Activated T-helper 2 cell treated with anti-CD3 and anti-CD28 coated beads, Interferon-gamma antibody, Interleukin-2, Interleukin-4, amounts not matched to agents 10 μg/mL and 5 μg/mL and 100 μg/mL, durations not matched to agents 14 hours and 24 hours and 36 hours (primary cell): ENCODE results near the gene MICA. TPM values are rescaled to one million over a fixed set of nuclear protein-coding genes. Genes with fewer than 3 reads are reported as not detected.
A peak's percentile ranks its signal among the peaks of the same experiment; 100 is the strongest.
"Not testable (repeated sequence)": the region's sequence is repeated elsewhere in the genome, so short reads cannot be mapped to it uniquely, and the experiment has no call there.

ENCODE experiments used
- DNase-seq: peaks from one replicate; pipeline ENCODE4 v3.0.0; 2021; ENCODE audit warnings: low spot score
- H3K27ac Mint-ChIP-seq: one replicate; pipeline ENCODE4 v1.8.0; 2021; ENCODE audit warnings: mixed read lengths
- H3K27me3 Mint-ChIP-seq: one replicate; pipeline ENCODE4 v1.8.0; 2021; ENCODE audit warnings: low read depth, mixed read lengths
- H3K36me3 Mint-ChIP-seq: one replicate; pipeline ENCODE4 v1.8.0; 2021; ENCODE audit warnings: low read depth, mixed read lengths
- H3K4me1 Mint-ChIP-seq: one replicate; pipeline ENCODE4 v1.8.0; 2021; ENCODE audit warnings: low read depth, mixed read lengths
- H3K4me3 Mint-ChIP-seq: one replicate; pipeline ENCODE4 v1.8.0; 2021; ENCODE audit warnings: low read depth, mild to moderate bottlenecking, moderate library complexity, mixed read lengths
- H3K9me3 Mint-ChIP-seq: one replicate; pipeline ENCODE4 v1.8.0; 2021; ENCODE audit warnings: mixed read lengths
- intact Hi-C: fragments of 100-400 bp; cut with micrococcal nuclease; formaldehyde crosslinking; loops from one replicate; pipeline ENCODE4 v1.15.1; 2023
- total RNA-seq: library from RNA; stranded (reverse); gene quantifications from 2 replicates; pipeline ENCODE4 v1.2.3, GENCODE V29; 2022

The MICA gene
- total RNA-seq, 1 donor from 2014 or later: 6.0 TPM

DNA sequence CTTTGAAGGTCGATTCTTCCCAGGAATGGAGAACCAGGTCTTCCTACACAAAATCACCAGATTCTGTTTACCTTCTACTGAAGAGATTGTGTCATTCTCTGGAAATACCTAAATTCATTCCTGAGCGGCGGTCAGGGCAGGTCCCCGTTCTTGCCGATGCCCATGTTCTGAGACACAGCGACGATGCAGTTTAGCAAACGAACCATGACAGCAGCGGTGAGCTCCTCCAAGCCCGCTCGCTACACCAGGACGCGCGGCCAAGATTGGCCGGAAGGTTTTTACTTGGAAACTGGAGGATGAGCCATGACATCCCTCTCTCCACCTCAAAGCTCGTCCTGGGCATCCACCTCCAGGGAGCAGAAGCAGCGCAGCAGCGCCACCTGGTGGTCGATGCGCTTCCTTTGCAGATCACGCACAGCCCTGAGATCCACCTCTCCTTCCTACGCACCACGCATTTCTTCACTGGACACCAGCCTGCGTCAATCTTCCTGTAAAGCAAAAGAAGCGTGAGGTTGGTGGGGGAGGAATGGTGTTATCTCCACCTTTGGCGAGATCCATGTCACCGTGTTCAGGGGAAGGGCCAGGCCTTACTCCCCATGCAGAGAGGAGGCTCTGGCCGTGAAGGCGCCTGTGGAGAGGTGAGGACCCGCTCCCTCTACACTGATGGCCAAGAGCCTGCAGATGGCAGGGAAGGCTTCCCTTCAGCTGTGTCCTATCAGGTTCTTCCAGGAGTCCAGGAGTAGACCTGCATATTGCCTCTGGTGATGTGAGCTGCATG lies 36.5 kb upstream of the MICA start:
- peak; percentile 80 for DNase-seq
- peaks cover 13% of the 10 kb centered on the region for H3K4me1 Mint-ChIP-seq
- peaks cover under 1% of the 10 kb centered on the region for H3K9me3 Mint-ChIP-seq
- peaks cover 2% of the 10 kb centered on the region for H3K36me3 Mint-ChIP-seq
- peak overlapping the region; percentile 49 for H3K4me3 Mint-ChIP-seq
- peaks cover 70% of the 10 kb centered on the region for H3K27me3 Mint-ChIP-seq
- intact Hi-C loops: loop anchor here (1.0 kb wide), 2 partner anchors 170 to 230 kb away; no protein-coding TSS in a partner anchor
- H3K27ac Mint-ChIP-seq: no peak overlapping the region

DNA sequence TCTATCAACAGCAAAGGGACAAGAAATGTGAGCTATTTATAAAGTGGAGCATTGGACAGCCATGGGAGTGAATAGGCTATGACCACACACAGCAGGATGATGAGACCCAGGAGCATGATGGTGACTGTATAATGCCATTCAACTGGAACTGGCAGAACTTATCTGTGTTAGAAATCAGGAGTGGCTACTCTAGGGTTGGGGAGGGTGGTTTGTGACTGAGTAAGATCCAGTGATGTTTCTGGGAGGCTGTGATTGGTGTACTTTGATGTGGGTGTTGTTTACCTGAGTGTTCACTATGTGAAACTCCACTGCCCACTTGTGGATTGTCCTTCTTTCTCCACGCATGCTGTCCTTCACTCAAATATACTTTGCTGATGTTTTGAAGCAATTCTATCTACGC lies 34.9 kb upstream of the MICA start:
- no peak for DNase-seq
- intact Hi-C loops: no loop called here
- no peak overlapping the region for H3K4me3 Mint-ChIP-seq
- H3K27ac Mint-ChIP-seq: no peak overlapping the region
- H3K27me3 Mint-ChIP-seq: peaks cover 63% of the 10 kb centered on the region
- no peaks in the 10 kb centered on the region for H3K36me3 Mint-ChIP-seq
- peaks cover 16% of the 10 kb centered on the region for H3K4me1 Mint-ChIP-seq
- H3K9me3 Mint-ChIP-seq: peaks cover 4% of the 10 kb centered on the region

DNA sequence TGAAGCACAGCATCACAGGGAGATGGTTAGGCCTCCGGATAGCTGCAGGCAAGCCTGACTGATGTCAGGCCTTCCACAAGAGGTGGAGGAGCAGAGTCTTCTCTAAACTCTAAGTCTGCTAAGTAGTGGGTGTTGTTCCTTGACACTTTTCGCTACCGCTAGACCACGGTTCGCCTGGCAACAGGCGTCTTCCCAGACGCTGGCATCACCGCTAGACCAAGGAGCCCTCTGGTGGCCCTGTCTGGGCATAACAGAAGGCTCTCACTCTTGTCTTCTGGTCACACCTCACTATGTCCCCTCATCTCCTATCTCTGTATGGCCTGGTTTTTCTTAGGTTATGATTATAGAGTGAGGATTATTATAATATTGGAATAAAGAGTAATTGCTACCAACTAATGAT lies 29.3 kb upstream of the MICA start:
- H3K4me1 Mint-ChIP-seq, DNase-seq, intact Hi-C loops, H3K27ac Mint-ChIP-seq, H3K4me3 Mint-ChIP-seq, H3K9me3 Mint-ChIP-seq, H3K36me3 Mint-ChIP-seq: not testable (repeated sequence)
- peaks cover 24% of the 10 kb centered on the region for H3K27me3 Mint-ChIP-seq

DNA sequence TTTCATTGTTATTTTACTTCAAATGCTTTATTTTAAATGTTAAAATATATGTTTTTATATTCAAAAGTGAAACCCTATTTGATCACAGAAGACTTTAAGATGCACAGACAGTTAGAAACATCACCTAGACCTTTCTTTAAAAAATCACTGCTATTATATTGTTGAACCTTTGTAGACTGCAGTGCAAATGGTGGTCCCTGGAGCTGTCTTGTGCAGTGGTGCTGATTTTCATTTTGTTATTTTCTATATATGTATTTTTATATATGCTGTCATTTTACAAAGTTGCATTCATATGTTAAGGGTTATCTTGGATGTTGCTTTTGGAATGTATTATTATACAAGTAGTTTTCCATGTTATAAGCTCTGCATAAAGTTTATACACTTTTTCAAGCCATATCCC lies 27.7 kb upstream of the MICA start:
- DNase-seq: no peak
- Mint-ChIP-seq H3K27me3 (peaks cover 20% of the 10 kb centered on the region), H3K36me3 (no peaks in the 10 kb centered on the region), H3K27ac (no peak overlapping the region), H3K9me3 (peaks cover 4% of the 10 kb centered on the region), H3K4me3 (no peak overlapping the region), H3K4me1 (peaks cover 3% of the 10 kb centered on the region)
- intact Hi-C loops: no loop called here

DNA sequence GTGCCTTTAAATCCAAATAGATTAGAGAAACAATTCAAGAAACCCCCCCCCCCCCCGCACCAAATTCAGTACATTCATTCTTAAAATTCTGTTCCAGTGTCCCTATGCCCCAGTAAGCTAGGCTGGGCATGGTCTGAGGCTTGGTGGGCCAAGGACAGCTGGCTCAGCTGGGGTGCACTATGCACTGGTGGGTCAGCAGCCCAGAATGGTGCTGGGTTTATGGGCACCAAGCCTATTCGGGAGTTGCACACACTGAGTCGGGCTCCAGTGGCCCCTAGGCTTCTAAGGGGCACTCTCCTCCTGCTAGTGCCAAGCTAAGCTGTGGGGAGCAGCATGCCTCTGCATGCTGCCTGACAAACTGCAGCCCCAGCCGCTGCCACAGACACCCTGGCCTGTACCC lies 26.4 kb upstream of the MICA start:
- no peak for DNase-seq
- Mint-ChIP-seq H3K27ac (no peak overlapping the region), H3K9me3 (peaks cover 2% of the 10 kb centered on the region), H3K36me3 (no peaks in the 10 kb centered on the region), H3K4me3 (no peak overlapping the region), H3K27me3 (peaks cover 24% of the 10 kb centered on the region), H3K4me1 (peaks cover 2% of the 10 kb centered on the region)
- intact Hi-C loops: no loop called here

- Mint-ChIP-seq H3K9me3 (no peaks in the 10 kb centered on the region), H3K4me3 (no peak overlapping the region), H3K27me3 (peaks cover 22% of the 10 kb centered on the region), H3K36me3 (no peaks in the 10 kb centered on the region), H3K27ac (no peak overlapping the region), H3K4me1 (no peaks in the 10 kb centered on the region)
- DNase-seq: no peak
- intact Hi-C loops: no loop called here
Observed at GRCh38 chr6:31378062-31378720, 25.2 kb upstream of the MICA start.

DNA sequence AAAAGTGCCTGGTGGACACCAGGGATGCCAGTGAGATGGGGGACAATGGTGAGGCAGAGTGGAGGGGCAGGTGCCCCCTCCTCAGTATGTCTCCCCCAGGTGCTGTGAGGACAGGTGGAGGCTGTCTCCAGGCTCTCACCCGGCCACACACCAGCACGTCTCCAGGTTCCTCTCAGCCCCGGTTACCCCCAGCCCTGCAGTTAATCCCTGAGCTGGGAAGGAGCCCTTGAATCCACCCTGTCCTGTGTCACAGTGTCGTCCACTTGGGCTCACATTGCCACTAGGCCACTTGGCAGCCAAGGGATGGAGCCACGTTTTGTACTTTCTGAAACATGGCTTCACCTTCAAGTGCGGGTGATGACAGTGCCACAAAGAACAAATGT lies 24.7 kb upstream of the MICA start:
- Mint-ChIP-seq H3K4me1 (no peaks in the 10 kb centered on the region), H3K9me3 (no peaks in the 10 kb centered on the region), H3K4me3 (no peak overlapping the region), H3K27ac (no peak overlapping the region), H3K27me3 (peaks cover 22% of the 10 kb centered on the region), H3K36me3 (no peaks in the 10 kb centered on the region)
- intact Hi-C loops: no loop called here
- DNase-seq: no peak

DNA sequence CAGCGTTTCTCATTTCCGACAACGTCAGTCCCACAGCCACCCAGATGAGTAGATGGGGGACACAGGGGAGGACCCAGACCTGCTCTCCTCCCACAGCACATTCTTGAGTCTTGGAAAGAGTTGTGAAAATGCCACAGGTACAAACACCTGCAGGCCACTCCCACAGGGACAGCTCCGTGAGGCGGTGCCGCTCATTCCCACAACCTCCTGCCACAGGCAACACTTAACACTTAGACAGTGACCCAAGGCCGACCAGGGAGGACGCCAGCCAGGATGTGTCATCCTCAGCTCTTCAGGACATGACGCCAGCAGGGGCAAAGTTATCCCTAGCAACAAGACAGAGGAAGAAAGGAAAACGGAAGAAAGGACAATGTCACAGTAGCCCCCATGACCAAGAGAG lies 23.5 kb upstream of the MICA start:
- no peaks in the 10 kb centered on the region for H3K36me3 Mint-ChIP-seq
- no peak overlapping the region for H3K4me3 Mint-ChIP-seq
- intact Hi-C loops: no loop called here
- no peaks in the 10 kb centered on the region for H3K4me1 Mint-ChIP-seq
- peaks cover 22% of the 10 kb centered on the region for H3K27me3 Mint-ChIP-seq
- DNase-seq: no peak
- no peak overlapping the region for H3K27ac Mint-ChIP-seq
- no peaks in the 10 kb centered on the region for H3K9me3 Mint-ChIP-seq

DNA sequence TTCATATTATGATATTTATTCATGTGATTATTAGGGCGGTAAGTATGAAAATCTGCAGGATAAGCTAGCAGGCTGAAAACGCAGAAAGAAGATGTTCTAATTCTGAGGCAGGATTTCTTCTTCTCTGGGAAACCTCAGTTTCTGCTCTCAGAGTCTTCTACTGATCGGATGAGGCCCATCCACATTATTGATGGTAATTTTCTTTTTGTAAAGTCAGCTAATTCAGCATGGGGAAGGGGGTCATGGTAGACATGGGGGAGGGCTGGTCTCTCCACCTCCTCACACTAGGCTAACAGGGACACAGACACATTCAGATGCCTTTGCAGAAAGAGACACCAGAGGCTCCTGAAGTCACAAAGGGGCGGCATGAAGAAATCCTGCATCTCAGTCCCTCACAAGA lies 21.7 kb upstream of the MICA start:
- Mint-ChIP-seq H3K27me3 (peaks cover 19% of the 10 kb centered on the region), H3K27ac (no peak overlapping the region), H3K4me1 (no peaks in the 10 kb centered on the region), H3K4me3 (no peak overlapping the region), H3K36me3 (no peaks in the 10 kb centered on the region), H3K9me3 (no peaks in the 10 kb centered on the region)
- intact Hi-C loops: no loop called here
- DNase-seq: no peak

GRCh38 chr6:31383149-31383548 lies 20.2 kb upstream of the MICA start:
- intact Hi-C loops: no loop called here
- no peaks in the 10 kb centered on the region for H3K4me1 Mint-ChIP-seq
- H3K27ac Mint-ChIP-seq: no peak overlapping the region
- H3K4me3 Mint-ChIP-seq: no peak overlapping the region
- no peak for DNase-seq
- H3K9me3 Mint-ChIP-seq: no peaks in the 10 kb centered on the region
- no peaks in the 10 kb centered on the region for H3K36me3 Mint-ChIP-seq
- H3K27me3 Mint-ChIP-seq: peaks cover 26% of the 10 kb centered on the region

- Mint-ChIP-seq H3K4me1 (peaks cover 2% of the 10 kb centered on the region), H3K4me3 (no peak overlapping the region), H3K36me3 (no peaks in the 10 kb centered on the region), H3K27ac (no peak overlapping the region), H3K9me3 (no peaks in the 10 kb centered on the region), H3K27me3 (peaks cover 24% of the 10 kb centered on the region)
- intact Hi-C loops: no loop called here
- DNase-seq: no peak
Observed at GRCh38 chr6:31385041-31385440, 18.4 kb upstream of the MICA start.

DNA sequence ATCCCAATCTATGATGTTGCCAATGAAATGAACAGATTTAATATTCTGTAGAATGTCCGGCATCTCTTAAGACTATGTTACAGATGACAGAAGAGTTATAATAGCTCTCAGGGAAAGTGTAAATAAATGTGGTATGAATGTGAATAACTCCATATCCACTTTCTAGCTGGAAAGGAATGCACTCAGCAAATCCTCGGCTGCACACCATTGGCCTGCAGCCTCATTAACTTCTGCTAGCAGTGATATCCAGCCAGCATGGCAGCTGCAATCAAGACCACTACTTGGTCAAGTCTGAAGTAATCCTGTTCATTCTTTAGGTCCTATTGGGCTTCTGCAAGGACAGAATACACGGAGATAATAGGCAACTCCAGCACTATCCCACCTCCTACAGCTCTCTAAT lies 17.3 kb upstream of the MICA start:
- Mint-ChIP-seq H3K36me3 (no peaks in the 10 kb centered on the region), H3K4me3 (no peak overlapping the region), H3K4me1 (peaks cover 2% of the 10 kb centered on the region), H3K9me3 (no peaks in the 10 kb centered on the region), H3K27ac (no peak overlapping the region), H3K27me3 (peaks cover 14% of the 10 kb centered on the region)
- intact Hi-C loops: no loop called here
- no peak for DNase-seq

DNA sequence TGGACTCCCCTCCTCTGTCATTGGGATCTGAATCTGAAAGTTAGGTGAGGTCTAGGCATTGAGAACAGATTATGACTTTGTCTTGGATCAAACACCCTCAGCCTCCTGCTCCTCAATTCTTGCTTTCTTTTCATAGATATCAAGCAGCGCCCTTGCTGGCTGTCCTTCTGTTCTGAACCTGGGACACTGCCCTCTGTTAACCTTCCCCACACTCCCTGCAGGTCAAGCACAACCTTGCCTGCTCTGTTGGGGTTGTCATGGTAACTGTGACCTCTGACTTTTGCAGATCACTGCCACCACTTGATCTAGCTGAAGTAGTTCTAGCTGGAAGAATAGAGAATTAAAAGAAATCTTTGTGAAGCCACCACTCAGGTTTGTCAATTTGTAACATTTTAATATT lies 16.4 kb upstream of the MICA start:
- no peak for DNase-seq
- intact Hi-C loops: no loop called here
- H3K4me1 Mint-ChIP-seq: peaks cover 2% of the 10 kb centered on the region
- H3K36me3 Mint-ChIP-seq: no peaks in the 10 kb centered on the region
- H3K4me3 Mint-ChIP-seq: no peak overlapping the region
- no peaks in the 10 kb centered on the region for H3K9me3 Mint-ChIP-seq
- H3K27me3 Mint-ChIP-seq: peaks cover 12% of the 10 kb centered on the region
- no peak overlapping the region for H3K27ac Mint-ChIP-seq
